GM19240 (cell line): ENCODE measurements around the gene IL3RA.

Experiments
- DNase-seq: peaks from one replicate; pipeline ENCODE4 v3.0.0; 2011; ENCODE audit warnings: low spot score; ENCODE audit not compliant: insufficient read length

Gene IL3RA

GRCh38 chrX:1384658-1385252 lies 48.2 kb downstream of the IL3RA start:
- no peak for DNase-seq

- DNase-seq: no peak
These were observed 49.0 kb downstream of the IL3RA start for GRCh38 chrX:1385253-1386223.

DNA sequence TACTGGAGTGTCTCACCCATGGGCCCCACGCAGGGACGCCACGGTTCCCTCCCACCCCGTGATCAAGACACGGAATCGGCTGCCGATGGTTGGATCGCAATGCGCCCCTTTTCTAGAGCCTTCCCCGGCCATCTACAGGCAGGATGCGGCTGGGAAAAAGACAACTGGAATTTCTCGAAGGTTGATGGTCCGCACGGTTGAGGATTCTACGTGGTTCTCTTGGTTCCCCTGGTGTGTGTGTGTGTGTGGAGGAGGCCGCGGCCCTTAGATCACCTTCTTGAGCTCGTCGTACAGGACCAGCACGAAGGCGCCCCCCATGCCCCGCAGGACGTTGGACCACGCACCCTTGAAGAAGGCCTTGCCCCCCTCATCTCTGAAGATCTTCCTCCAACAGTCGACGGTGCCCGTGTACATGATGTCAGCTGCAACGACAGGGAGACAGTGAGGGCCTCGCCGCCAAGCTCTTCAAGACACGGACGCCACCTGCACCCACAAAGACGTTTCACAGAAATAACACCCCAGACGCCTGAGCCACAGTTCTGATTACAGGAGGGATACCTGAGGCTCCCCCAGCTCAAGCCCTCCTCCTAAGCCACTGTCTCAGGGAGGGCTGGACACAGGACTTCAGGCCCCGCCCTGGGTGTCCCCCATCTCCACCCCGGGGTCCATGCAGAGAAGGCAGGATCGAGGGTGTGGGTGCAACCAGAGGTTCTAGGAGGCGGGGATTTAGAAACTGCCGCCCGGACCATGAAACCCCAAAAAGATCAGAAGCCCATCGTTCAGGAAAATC lies 49.9 kb downstream of the IL3RA start:
- DNase-seq: no peak

- DNase-seq: no peak
These were observed 50.7 kb downstream of the IL3RA start for GRCh38 chrX:1387141-1387776.

GRCh38 chrX:1388651-1389050 lies 52.1 kb downstream of the IL3RA start:
- no peak for DNase-seq

DNA sequence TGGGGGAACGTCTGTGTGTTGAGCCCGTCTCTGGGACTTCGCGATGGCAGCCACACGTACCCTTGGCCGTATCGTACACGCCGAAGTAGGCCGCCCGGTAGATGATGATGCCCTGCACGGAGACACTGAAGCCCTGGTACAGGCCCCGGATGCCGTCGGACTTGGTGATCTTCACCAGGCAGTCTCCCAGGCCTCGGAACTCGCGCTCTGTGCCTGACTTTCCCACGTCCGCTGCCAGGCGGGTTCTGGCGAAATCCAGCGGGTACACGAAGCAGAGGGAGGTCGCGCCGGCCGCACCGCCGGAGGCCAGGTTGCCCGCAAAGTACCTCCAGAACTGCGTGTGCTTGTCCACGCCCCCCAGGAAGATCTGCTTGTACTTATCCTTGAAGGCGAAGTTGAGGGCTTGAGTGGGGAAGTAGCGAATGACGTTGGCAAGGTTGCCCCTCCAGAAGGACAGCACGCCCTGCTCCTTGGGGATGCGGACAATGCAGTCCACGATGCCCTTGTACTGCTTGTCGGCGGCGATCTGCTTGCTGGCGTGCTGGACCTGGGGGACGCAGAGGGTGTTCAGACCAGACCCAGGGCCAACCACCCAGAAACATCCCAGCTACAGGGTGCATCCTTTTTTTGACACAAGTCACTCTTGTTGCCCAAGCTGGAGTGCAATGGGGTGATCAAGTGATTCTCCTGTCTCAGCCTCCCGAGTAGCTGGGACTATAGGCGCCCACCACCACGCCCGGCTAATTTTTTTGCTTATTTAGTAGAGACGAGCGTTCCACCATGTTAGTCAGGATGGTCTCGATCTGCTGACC lies 52.8 kb downstream of the IL3RA start:
- no peak for DNase-seq

DNA sequence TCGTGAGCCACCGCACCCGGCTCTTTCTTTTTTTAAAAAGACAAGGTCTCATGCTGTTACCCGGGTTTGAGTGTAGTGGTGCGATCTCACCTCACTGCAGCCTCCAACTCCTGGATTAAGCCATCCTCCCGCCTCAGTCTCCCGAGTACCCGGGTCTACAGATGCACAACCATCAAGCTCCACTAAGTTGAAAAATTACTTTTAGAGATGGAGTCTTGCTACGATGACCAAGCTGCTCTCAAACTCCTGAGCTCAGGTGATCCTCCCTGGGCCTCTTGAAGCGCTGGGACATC lies 53.4 kb downstream of the IL3RA start:
- no peak for DNase-seq

GRCh38 chrX:1390621-1391369 lies 54.2 kb downstream of the IL3RA start:
- DNase-seq: no peak

- DNase-seq: no peak
These were observed 54.8 kb downstream of the IL3RA start for GRCh38 chrX:1391370-1391706.

- DNase-seq: peak; percentile 96
These were observed 55.3 kb downstream of the IL3RA start, which contains the start of gene SLC25A6 for GRCh38 chrX:1391707-1392375. Gene SLC25A6, minus strand, starts transcription at chrX:1392113. Its CDS starts 104 bp downstream, at chrX:1392009.

DNA sequence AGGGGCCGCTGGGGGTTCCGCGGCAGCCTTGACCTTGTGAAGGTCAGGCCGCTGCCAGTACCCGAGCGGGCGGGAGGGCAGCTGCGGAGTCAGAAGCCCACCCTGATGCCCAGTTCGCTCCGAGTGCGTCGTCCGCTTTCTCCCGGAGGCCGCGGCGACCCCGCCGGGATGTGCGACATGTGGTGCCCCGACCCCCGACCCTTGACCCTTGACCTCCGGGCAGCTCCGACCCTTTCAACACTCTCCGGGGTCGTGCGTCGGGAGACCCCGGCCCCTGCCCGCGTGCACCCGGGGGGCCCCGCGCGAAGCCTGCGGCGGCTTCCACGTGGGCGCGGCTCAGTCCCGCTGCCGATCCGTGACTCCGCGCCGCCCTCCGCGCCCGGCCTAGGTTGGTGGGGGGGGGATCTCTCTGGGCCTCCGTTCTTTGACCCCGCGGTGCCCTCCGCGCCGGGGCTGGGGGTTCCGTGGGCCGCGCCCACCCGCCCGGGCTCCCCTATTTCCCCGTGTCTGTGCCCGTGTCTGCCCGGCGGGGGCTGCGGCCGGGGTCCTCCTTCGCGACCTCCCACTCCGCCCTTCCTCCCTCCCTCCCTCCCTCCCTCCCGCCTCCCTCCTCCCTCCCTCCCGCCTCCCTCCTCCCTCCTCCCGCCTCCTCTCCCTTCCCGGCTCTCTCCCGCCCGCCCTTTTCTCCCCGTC lies 55.9 kb downstream of the IL3RA start:
- peak; percentile 27 for DNase-seq

- no peak for DNase-seq
These were observed 57.5 kb downstream of the IL3RA start for GRCh38 chrX:1393871-1394615.

DNA sequence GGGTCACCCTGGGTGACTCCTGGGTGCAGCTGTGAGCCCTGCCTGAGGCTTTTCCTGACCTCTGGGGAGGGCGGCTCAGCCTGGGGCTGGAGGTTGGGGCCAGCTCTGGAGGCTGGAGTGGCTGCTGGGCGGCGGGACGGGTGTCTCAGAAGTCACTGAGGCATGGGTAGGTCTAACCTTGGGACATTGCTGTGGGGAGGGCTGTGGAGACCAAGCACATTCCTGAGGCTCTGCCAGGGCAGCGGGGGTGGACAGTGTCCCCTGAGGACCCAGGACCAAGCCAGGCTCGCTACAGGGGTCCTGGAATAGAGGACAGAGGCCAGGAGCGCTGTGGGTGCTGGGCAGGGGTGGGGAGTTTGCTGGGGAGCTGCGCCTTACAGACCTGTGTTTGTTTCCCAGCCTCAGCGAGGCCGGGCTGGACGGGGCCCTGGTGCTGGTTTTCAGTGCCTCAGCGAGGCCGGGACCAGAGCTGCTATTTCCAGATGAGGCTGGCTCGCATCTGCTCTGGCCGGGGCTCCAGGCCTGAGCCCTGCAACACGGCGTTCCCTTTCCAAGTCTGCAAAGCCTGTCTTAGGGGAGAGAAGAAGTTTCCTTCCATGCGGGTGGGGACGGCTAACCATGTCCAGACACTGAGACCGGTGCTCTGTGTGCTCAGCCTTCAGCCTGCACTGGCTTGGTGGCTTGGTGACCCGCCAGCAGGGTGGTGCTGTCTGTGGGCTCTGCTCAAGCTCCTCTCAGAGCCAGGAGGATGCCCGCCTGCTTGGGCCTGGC lies 58.3 kb downstream of the IL3RA start:
- DNase-seq: no peak

- no peak for DNase-seq
These were observed 59.1 kb downstream of the IL3RA start for GRCh38 chrX:1395646-1396216.

- no peak for DNase-seq
These were observed 60.4 kb downstream of the IL3RA start for GRCh38 chrX:1397001-1397400.

GRCh38 chrX:1397441-1398270 lies 61.1 kb downstream of the IL3RA start:
- DNase-seq: no peak
